SK-N-MC (cell line): ENCODE measurements around the gene ATP6AP1.
A peak's percentile ranks its signal among the peaks of the same experiment; 100 is the strongest.

Source experiments
- DNase-seq: peaks from one replicate; pipeline ENCODE4 v3.0.0-alpha.2; 2011; ENCODE audit warnings: low read depth, low spot score
- H3K27ac ChIP-seq: fragments of 200-600 bp; sonication (generic); 2 replicates; pipeline ENCODE4 v1.5.1; 2016; ENCODE audit warnings: mixed run types
- H3K36me3 ChIP-seq: fragments of 200-600 bp; sonication (generic); 2 replicates; pipeline ENCODE4 v1.6.1; 2017; ENCODE audit warnings: antibody characterized with exemption, low read length, mixed read lengths; ENCODE audit not compliant: insufficient read depth
- H3K4me3 ChIP-seq: fragments of 200-600 bp; sonication (generic); 2 replicates; pipeline ENCODE4 v1.5.1; 2016
- H3K9ac ChIP-seq: fragments of 200-600 bp; sonication (generic); 2 replicates; pipeline ENCODE4 v1.8.0; 2017; ENCODE audit warnings: mixed run types, mixed read lengths; ENCODE audit not compliant: insufficient read length
- H3K9me3 ChIP-seq: fragments of 200-600 bp; sonication (generic); 2 replicates; pipeline ENCODE4 v1.6.1; 2017; ENCODE audit warnings: low read depth, mild to moderate bottlenecking, antibody characterized with exemption, low read length, moderate library complexity, mixed read lengths
- EZH2 ChIP-seq: fragments of 200-600 bp; sonication (generic); IDR thresholded peaks from one replicate; pipeline ENCODE4 v1.6.1; 2017; ENCODE audit warnings: antibody characterized with exemption
- FOXP2 ChIP-seq: optimal IDR thresholded peaks from 2 replicates; pipeline ENCODE3; 2011; ENCODE audit warnings: mild to moderate bottlenecking, moderate library complexity; ENCODE audit not compliant: insufficient read depth; ENCODE audit errors: extremely low read length, control extremely low read depth
- POLR2AphosphoS5 ChIP-seq: IDR thresholded peaks from 2 replicates; pipeline ENCODE4 v1.6.1; 2012; ENCODE audit warnings: mild to moderate bottlenecking, low read depth, low read length, borderline replicate concordance

The ATP6AP1 gene

DNA sequence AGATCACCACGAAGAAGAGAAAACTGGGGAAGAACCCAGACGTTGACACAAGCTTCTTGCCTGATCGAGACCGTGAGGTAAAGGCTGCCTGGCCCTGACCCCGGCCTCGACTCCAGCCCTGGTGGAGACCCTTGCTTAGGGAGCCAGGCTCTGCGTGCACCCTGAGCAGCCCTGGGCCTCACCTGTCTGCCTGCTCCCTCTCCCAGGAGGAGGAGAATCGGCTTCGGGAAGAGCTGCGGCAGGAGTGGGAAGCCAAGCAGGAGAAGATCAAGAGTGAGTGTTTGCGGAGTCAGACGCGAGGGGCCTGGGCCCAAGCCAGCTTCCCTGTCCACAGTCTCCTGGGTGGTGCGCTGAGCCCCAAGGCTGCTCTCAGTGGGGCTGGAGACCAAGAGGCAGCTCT, 20.0 kb downstream of the ATP6AP1 start:
- no peak overlapping the region for H3K9ac ChIP-seq
- H3K4me3 ChIP-seq, result no peak overlapping the region
- no peaks in the 10 kb centered on the region for H3K9me3 ChIP-seq
- H3K36me3 ChIP-seq, result no peaks in the 10 kb centered on the region; the same call in 1 of the 2 replicates
- TF ChIP-seq POLR2AphosphoS5 (no peak), FOXP2 (no peak), EZH2 (no peak)
- DNase-seq, result no peak
- no peak overlapping the region for H3K27ac ChIP-seq

DNA sequence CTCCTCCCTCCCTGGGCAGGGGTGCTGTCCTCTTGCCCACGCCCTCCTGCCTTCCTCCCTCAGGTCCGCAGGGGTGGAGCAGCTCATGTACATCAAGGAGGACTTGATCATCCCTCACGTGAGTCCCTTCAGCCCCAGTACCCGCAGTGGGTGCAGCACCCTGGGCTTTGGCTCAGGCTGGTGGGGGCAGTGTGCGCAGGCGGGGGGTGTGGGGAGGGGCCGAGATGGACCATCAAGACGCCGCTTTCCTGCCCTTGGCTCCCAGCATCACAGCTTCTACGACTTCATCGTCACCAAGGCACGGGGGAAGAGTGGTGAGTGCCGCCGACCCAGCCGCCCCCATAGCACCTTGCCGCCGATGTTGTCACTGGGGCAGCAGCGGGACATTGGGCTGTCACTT, 21.1 kb downstream of the ATP6AP1 start:
- DNase-seq, result no peak
- no peak for TF ChIP-seq FOXP2
- TF ChIP-seq POLR2AphosphoS5, result no peak
- TF ChIP-seq EZH2, result no peak
- no peak overlapping the region for H3K9ac ChIP-seq
- no peaks in the 10 kb centered on the region for H3K9me3 ChIP-seq
- no peak overlapping the region for H3K27ac ChIP-seq
- H3K36me3 ChIP-seq, result no peaks in the 10 kb centered on the region; the same call in 1 of the 2 replicates
- H3K4me3 ChIP-seq, result no peak overlapping the region

- no peak for TF ChIP-seq EZH2
- no peak for TF ChIP-seq POLR2AphosphoS5
- no peak for TF ChIP-seq FOXP2
- Histone ChIP-seq H3K9me3 (no peaks in the 10 kb centered on the region), H3K27ac (no peak overlapping the region), H3K36me3 (no peaks in the 10 kb centered on the region; the same call in 1 of the 2 replicates), H3K9ac (no peak overlapping the region), H3K4me3 (no peak overlapping the region)
- no peak for DNase-seq
Observed at GRCh38 chrX:154450312-154450711, 21.8 kb downstream of the ATP6AP1 start.

DNA sequence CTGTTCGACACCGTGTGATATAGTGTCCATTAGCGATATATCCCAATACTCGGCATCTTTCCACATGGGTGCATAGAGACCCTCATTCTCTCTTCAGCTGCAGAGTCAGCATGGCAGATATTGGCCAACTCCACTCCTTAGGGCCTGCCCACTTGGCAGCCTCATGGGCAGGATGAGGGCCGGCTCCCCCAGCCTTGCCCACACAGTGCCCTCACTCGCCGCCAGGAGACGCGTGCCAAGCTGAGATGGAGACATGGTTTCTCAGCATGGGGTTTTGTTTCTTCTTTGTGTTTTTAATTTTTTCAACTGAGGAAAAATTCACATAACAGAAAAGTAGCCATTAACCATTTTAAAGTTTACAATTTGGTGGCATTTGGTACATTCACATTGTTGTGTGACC, 24.3 kb downstream of the ATP6AP1 start:
- TF ChIP-seq FOXP2, result no peak
- H3K36me3 ChIP-seq, result no peaks in the 10 kb centered on the region; the same call in 1 of the 2 replicates

DNA sequence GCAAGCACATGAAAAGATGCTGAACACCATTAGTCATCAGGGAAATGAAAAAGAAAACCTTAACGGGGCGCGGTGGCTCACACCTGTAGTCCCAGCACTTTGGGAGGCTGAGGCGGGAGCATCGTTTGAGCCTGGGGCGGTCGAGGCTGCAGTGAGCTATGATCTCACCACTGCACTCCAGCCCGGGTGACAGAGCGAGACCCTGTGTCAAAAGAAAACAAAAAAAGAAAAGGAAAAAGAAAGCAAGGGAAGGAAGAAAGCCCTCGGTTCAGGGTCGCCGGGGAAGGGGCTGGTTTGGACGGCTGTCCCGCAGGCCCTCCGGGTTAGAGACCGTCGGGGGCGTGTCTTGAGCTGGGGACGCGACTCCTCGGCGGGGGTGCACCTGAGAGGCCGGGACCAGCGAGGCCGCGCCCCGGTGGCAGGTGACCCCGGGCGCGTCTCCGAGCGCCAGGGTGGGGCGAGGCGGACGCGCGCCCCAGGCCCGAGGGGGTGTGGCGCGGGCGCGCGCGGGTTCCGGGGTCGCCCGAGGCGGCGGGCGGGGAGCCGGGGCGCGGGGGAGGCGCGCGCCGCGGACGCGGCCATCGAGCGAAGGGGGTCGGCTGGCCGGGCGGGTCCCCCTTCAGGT, 29.1 kb downstream of the ATP6AP1 start:
- H3K9me3 ChIP-seq, result no peaks in the 10 kb centered on the region
- no peak for TF ChIP-seq POLR2AphosphoS5
- no peak for TF ChIP-seq FOXP2
- TF ChIP-seq EZH2, result no peak
- H3K9ac ChIP-seq, result no peak overlapping the region

More for the DNA sequence above, 24.3 kb downstream of the ATP6AP1 start:
- Histone ChIP-seq H3K27ac (no peak overlapping the region), H3K9ac (no peak overlapping the region), H3K4me3 (no peak overlapping the region), H3K9me3 (no peaks in the 10 kb centered on the region)
- DNase-seq, result no peak

GRCh38 chrX:154458116-154458953, 29.9 kb downstream of the ATP6AP1 start, which contains the start of gene PLXNA3:
PLXNA3 (plus strand) TSS chrX:154458281; CDS start chrX:154460184, 1,903 bp downstream.
- H3K4me3 ChIP-seq, result peak within 1 kb of the TSS; percentile 77
- H3K36me3 ChIP-seq, result no peaks in the 10 kb centered on the region; the same call in 1 of the 2 replicates
- H3K9ac ChIP-seq, result peak within 1 kb of the TSS; percentile 60
- no peak for TF ChIP-seq POLR2AphosphoS5
- TF ChIP-seq EZH2, result no peak
- TF ChIP-seq FOXP2, result no peak
- DNase-seq, result no peak
- no peak within 1 kb of the TSS for H3K27ac ChIP-seq
- H3K9me3 ChIP-seq, result no peaks in the 10 kb centered on the region

More for the DNA sequence above, 29.1 kb downstream of the ATP6AP1 start:
- Histone ChIP-seq H3K36me3 (no peaks in the 10 kb centered on the region; the same call in 1 of the 2 replicates), H3K4me3 (peak overlapping the region; percentile 77), H3K27ac (no peak overlapping the region)
- DNase-seq, result no peak

DNA sequence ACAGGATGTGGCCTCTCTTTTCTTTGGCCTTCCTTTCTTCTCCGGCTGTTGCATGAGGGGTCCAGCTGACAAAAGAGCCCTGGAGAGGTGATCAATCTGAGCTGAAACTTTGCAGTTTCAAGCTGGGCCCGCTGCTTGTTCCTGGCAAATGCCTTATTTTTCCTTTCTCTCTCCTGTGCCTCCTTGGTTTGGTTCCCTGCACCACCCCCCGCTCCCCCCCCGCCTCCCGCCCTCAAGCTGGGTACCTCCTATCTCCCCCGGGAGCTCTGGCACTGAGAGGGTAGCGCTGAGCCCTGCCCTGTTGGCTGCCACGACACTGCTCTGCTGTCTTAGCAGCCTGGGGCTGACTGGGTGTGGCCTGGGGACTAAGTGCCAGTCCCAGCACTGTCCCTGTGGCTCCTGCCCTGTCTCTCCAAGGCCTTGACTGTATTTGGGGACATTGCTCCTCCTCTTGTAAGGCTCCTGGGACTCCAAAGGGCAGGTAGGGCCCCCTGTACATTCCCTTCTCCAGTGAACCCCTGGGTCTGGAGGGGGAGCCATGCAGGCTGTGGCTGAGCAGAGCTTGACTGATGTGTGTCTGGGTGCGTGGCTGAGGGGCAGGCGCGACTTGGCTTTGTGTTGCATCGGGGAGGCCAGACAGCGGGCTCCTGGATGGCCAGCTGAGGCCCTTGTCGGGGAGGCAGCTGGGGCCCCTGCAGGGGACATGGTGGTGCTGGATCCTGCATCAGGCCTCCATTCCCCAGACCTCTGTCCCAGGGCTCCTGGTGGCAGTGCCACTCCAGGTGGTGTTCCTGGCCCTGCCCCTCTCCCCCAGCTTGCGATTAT, 30.7 kb downstream of the ATP6AP1 start:
- no peak for DNase-seq
- Histone ChIP-seq H3K27ac (no peak overlapping the region), H3K9me3 (no peaks in the 10 kb centered on the region), H3K36me3 (no peaks in the 10 kb centered on the region; the same call in 1 of the 2 replicates), H3K9ac (peak overlapping the region; percentile 60), H3K4me3 (peak overlapping the region; percentile 77)
- TF ChIP-seq FOXP2 (no peak), POLR2AphosphoS5 (no peak), EZH2 (no peak)

GRCh38 chrX:154459832-154460231, 31.4 kb downstream of the ATP6AP1 start:
- H3K4me3 ChIP-seq, result no peak overlapping the region
- H3K9ac ChIP-seq, result no peak overlapping the region
- no peak for DNase-seq

More at GRCh38 chrX:154459832-154460231, 31.4 kb downstream of the ATP6AP1 start:
- Histone ChIP-seq H3K27ac (no peak overlapping the region), H3K9me3 (no peaks in the 10 kb centered on the region), H3K36me3 (no peaks in the 10 kb centered on the region; the same call in 1 of the 2 replicates)
- no peak for TF ChIP-seq FOXP2
- TF ChIP-seq EZH2, result no peak
- TF ChIP-seq POLR2AphosphoS5, result no peak
